ENCODE data around the gene ZNF497. TPM values are rescaled to one million over a fixed set of nuclear protein-coding genes. Genes with fewer than 3 reads are reported as not detected.
A peak's percentile ranks its signal among the peaks of the same experiment; 100 is the strongest.

Gene ZNF497
- total and polyA plus RNA-seq, 2 donors (not counting 1 experiment from before 2014, with no cell fraction given): 0.03 to 2.5 TPM

DNA sequence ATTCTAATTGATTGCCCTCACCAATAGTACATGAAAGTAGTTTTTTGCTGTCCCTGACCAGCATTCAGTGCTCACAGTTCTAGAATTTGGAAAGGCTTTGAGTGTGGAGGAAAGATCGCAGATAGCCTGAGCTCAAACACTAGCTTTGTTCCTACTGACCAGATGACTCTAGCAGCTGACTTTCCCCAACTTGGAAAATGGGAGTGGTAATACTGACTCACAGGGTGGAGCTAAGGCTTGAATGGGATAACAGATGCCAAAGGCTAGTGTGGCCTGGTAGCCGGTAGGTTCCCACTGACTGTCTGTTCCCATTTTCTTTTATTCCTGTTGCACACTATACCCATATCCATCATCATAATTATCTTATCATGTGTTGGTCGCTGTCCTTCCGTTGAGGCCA is 32.1 kb downstream of the ZNF497 start:
- peak; percentile 75 to 83 for DNase-seq (ENCODE audit: low read depth in 2 of 2)
- H3K4me1 ChIP-seq (ENCODE audit: control insufficient read depth, extremely low read depth, insufficient read depth, low read length): peaks cover 5% of the 10 kb centered on the region
- no peak overlapping the region for H3K4me2 ChIP-seq (ENCODE audit: extremely low read depth, insufficient read depth, low read length)
- H3K9ac ChIP-seq (ENCODE audit: insufficient read depth, low read length): no peak overlapping the region
- peak overlapping the region in 1 of 4 experiments; percentile 1 for H3K4me3 ChIP-seq (replicated peaks in 1 of 4; ENCODE audit: control extremely low read depth in 1 of 4, insufficient read depth in 1 of 4, low read depth in 3 of 4, low read length in 4 of 4)
- H2AFZ ChIP-seq (ENCODE audit: low read length): no peak overlapping the region
- peaks cover 25% of the 10 kb centered on the region for H3K79me2 ChIP-seq (ENCODE audit: control insufficient read depth, insufficient read depth, low read length)
- no peaks in the 10 kb centered on the region for H3K36me3 ChIP-seq (ENCODE audit: control insufficient read depth, insufficient read depth, low read length)
- H3K27me3 ChIP-seq (ENCODE audit: control insufficient read depth, insufficient read depth, low read length): no peaks in the 10 kb centered on the region
- H3K9me3 ChIP-seq (ENCODE audit: control insufficient read depth, insufficient read depth, low read depth, low read length): no peaks in the 10 kb centered on the region
- H4K20me1 ChIP-seq (ENCODE audit: control insufficient read depth, extremely low read depth, insufficient read depth, low read length): no peaks in the 10 kb centered on the region
- H3K27ac ChIP-seq (ENCODE audit: insufficient read depth, low read length): peak overlapping the region; percentile 57
- TF ChIP-seq EZH2 (IDR thresholded peaks at IDR 0.05; ENCODE audit: low read length, missing control alignments): no peak
- TF ChIP-seq, protein P1, sequence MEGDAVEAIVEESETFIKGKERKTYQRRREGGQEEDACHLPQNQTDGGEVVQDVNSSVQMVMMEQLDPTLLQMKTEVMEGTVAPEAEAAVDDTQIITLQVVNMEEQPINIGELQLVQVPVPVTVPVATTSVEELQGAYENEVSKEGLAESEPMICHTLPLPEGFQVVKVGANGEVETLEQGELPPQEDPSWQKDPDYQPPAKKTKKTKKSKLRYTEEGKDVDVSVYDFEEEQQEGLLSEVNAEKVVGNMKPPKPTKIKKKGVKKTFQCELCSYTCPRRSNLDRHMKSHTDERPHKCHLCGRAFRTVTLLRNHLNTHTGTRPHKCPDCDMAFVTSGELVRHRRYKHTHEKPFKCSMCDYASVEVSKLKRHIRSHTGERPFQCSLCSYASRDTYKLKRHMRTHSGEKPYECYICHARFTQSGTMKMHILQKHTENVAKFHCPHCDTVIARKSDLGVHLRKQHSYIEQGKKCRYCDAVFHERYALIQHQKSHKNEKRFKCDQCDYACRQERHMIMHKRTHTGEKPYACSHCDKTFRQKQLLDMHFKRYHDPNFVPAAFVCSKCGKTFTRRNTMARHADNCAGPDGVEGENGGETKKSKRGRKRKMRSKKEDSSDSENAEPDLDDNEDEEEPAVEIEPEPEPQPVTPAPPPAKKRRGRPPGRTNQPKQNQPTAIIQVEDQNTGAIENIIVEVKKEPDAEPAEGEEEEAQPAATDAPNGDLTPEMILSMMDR (conservative IDR thresholded peaks at IDR 0.05 in 1 of 2, IDR thresholded peaks at IDR 0.05 in 1 of 2; ENCODE audit: low read depth in 1 of 2, low read length in 2 of 2): no peak

DNA sequence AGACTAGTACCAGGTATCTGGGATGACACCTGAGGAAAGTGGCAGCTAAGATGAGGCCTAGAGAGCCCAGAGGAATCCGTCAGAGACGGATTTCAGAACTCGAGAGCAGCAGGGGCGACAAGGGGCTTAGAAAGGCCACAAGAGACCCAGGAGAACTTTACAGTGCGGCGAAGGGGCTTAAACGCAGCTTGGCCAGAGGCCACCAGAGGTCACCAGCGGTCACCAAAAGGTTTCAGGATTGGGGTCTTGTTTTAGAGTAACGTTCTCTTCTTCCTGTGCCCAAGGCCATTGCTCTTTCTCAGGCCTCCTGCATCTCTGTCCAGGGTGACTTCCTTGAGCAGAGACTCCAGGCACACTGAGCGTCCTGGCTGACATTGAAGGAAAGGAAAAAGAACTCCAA is 33.6 kb downstream of the ZNF497 start:
- H3K4me3 ChIP-seq (replicated peaks in 1 of 4; ENCODE audit: control extremely low read depth in 1 of 4, insufficient read depth in 1 of 4, low read depth in 3 of 4, low read length in 4 of 4): no peak overlapping the region
- H3K27me3 ChIP-seq (ENCODE audit: control insufficient read depth, insufficient read depth, low read length): no peaks in the 10 kb centered on the region
- H3K4me2 ChIP-seq (ENCODE audit: extremely low read depth, insufficient read depth, low read length): no peak overlapping the region
- DNase-seq (ENCODE audit: low read depth in 2 of 2): no peak
- TF ChIP-seq EZH2 (IDR thresholded peaks at IDR 0.05; ENCODE audit: low read length, missing control alignments): no peak
- TF ChIP-seq, protein P1 (conservative IDR thresholded peaks at IDR 0.05 in 1 of 2, IDR thresholded peaks at IDR 0.05 in 1 of 2; ENCODE audit: low read depth in 1 of 2, low read length in 2 of 2): no peak
- H3K79me2 ChIP-seq (ENCODE audit: control insufficient read depth, insufficient read depth, low read length): peaks cover 29% of the 10 kb centered on the region
- H3K9ac ChIP-seq (ENCODE audit: insufficient read depth, low read length): no peak overlapping the region
- no peaks in the 10 kb centered on the region for H3K9me3 ChIP-seq (ENCODE audit: control insufficient read depth, insufficient read depth, low read depth, low read length)
- H3K36me3 ChIP-seq (ENCODE audit: control insufficient read depth, insufficient read depth, low read length): no peaks in the 10 kb centered on the region
- no peak overlapping the region for H2AFZ ChIP-seq (ENCODE audit: low read length)
- H4K20me1 ChIP-seq (ENCODE audit: control insufficient read depth, extremely low read depth, insufficient read depth, low read length): no peaks in the 10 kb centered on the region
- peaks cover 8% of the 10 kb centered on the region for H3K4me1 ChIP-seq (ENCODE audit: control insufficient read depth, extremely low read depth, insufficient read depth, low read length)
- no peak overlapping the region for H3K27ac ChIP-seq (ENCODE audit: insufficient read depth, low read length)

DNA sequence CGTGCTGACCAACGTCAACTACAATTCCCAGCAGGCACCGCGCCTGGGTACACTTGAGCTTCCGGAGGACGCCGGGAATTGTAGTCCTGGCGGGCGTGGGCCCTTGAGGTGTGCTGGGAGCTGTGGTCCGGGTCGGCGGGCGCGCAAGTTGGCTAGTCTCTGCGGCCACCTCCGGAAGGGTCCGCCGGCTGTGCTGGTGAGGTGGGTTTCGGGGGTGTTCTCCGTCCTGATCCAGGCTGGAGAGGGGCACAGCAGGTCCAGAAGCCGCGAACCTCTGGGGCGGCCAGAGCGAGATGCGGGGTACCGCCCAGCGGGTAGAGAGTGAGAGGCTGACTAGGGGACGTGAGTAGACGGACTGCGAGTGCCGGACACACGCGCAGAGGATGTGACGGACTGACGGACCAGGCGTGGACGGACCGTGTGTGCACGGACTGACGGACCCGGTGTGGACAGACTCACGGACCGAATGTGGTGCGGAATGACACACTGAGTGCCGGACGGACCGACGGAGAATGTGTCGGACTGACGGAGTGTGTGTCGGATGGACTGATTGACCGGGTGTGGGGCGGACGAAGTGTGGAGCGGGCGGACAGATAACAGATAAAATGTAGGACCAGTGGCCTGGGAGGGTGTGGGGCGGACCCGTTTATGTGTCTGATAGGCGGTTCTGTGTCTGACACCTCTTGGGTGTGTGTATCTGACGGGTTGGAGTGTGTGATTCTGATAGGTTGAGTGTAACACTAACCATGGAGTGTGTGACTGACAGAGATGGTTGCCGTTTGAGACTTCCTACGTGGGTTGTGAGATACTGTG is 35.4 kb downstream of the ZNF497 start, which contains the start of gene ZSCAN22:
ZSCAN22 (plus strand) TSS at position 81 of the 813 bp plus-strand sequence. CDS start 7,809 bp downstream, outside the sequence.
- H3K9me3 ChIP-seq (ENCODE audit: control insufficient read depth, insufficient read depth, low read depth, low read length): no peaks in the 10 kb centered on the region
- TF ChIP-seq, protein P1 (conservative IDR thresholded peaks at IDR 0.05 in 1 of 2, IDR thresholded peaks at IDR 0.05 in 1 of 2; ENCODE audit: low read depth in 1 of 2, low read length in 2 of 2): no peak
- TF ChIP-seq EZH2 (IDR thresholded peaks at IDR 0.05; ENCODE audit: low read length, missing control alignments): no peak
- peak within 1 kb of the TSS; percentile 83 for H3K9ac ChIP-seq (ENCODE audit: insufficient read depth, low read length)
- H3K4me2 ChIP-seq (ENCODE audit: extremely low read depth, insufficient read depth, low read length): peak within 1 kb of the TSS; percentile 76
- no peaks in the 10 kb centered on the region for H3K36me3 ChIP-seq (ENCODE audit: control insufficient read depth, insufficient read depth, low read length)
- H3K4me1 ChIP-seq (ENCODE audit: control insufficient read depth, extremely low read depth, insufficient read depth, low read length): peaks cover 8% of the 10 kb centered on the region
- peaks cover 29% of the 10 kb centered on the region for H3K79me2 ChIP-seq (ENCODE audit: control insufficient read depth, insufficient read depth, low read length)
- no peaks in the 10 kb centered on the region for H3K27me3 ChIP-seq (ENCODE audit: control insufficient read depth, insufficient read depth, low read length)
- H3K4me3 ChIP-seq (replicated peaks in 1 of 4; ENCODE audit: control extremely low read depth in 1 of 4, insufficient read depth in 1 of 4, low read depth in 3 of 4, low read length in 4 of 4): peak within 1 kb of the TSS; percentile 92 to 99 (median 96)
- H3K27ac ChIP-seq (ENCODE audit: insufficient read depth, low read length): peak within 1 kb of the TSS; percentile 96
- H4K20me1 ChIP-seq (ENCODE audit: control insufficient read depth, extremely low read depth, insufficient read depth, low read length): no peaks in the 10 kb centered on the region
- peak; percentile 96 to 97 for DNase-seq (ENCODE audit: low read depth in 2 of 2)
- peak within 1 kb of the TSS; percentile 96 for H2AFZ ChIP-seq (ENCODE audit: low read length)

All from fibroblast of lung (primary cell).